ENCODE measurements around the gene TRAPPC5.

TRAPPC5 gene

DNA sequence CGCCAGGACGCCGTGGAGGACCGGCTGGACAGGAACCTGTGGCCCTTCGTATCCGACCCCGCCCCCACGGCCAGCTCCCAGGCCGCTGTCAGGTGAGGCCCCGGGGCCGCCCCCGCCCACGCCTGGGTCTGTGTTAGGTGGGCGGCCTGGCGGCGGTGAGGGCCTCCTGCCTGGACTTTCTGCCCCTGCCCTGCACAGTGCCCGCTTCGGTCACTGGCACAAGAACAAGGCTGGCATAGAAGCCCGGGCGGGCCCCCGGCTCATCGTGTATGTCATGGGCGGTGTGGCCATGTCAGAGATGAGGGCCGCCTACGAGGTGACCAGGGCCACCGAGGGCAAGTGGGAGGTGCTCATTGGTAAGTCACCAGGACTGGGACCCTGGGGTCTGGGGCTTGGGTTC, 33.5 kb upstream of the TRAPPC5 start:
- Histone ChIP-seq H3K9ac (ENCODE audit: low read length) (no peak overlapping the region), H3K36me3 (replicated peaks; ENCODE audit: low read depth, low read length) (peaks cover 19% of the 10 kb centered on the region), H2AFZ (ENCODE audit: low read depth, low read length) (no peak overlapping the region), H3K79me2 (ENCODE audit: low read length) (no peaks in the 10 kb centered on the region), H4K20me1 (ENCODE audit: insufficient read depth, low read length) (no peaks in the 10 kb centered on the region), H3K9me3 (ENCODE audit: insufficient read depth, low read length) (no peaks in the 10 kb centered on the region), H3K4me1 (ENCODE audit: low read length) (peaks cover 26% of the 10 kb centered on the region), H3K4me3 (ENCODE audit: low read length) (no peak overlapping the region), H3K4me2 (ENCODE audit: low read length) (no peak overlapping the region), H3K27ac (ENCODE audit: low read length) (no peak overlapping the region), H3K27me3 (ENCODE audit: low read depth, low read length) (0 out of 2 replicates have a peak, but pooled peaks cover 3% of the 10 kb centered on the region)
- no peak for TF ChIP-seq EZH2phosphoT487 (IDR thresholded peaks at IDR 0.05; ENCODE audit: low read depth)
- TF ChIP-seq, protein P1, sequence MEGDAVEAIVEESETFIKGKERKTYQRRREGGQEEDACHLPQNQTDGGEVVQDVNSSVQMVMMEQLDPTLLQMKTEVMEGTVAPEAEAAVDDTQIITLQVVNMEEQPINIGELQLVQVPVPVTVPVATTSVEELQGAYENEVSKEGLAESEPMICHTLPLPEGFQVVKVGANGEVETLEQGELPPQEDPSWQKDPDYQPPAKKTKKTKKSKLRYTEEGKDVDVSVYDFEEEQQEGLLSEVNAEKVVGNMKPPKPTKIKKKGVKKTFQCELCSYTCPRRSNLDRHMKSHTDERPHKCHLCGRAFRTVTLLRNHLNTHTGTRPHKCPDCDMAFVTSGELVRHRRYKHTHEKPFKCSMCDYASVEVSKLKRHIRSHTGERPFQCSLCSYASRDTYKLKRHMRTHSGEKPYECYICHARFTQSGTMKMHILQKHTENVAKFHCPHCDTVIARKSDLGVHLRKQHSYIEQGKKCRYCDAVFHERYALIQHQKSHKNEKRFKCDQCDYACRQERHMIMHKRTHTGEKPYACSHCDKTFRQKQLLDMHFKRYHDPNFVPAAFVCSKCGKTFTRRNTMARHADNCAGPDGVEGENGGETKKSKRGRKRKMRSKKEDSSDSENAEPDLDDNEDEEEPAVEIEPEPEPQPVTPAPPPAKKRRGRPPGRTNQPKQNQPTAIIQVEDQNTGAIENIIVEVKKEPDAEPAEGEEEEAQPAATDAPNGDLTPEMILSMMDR (IDR thresholded peaks at IDR 0.05; ENCODE audit: low read depth, low read length) = no peak

DNA sequence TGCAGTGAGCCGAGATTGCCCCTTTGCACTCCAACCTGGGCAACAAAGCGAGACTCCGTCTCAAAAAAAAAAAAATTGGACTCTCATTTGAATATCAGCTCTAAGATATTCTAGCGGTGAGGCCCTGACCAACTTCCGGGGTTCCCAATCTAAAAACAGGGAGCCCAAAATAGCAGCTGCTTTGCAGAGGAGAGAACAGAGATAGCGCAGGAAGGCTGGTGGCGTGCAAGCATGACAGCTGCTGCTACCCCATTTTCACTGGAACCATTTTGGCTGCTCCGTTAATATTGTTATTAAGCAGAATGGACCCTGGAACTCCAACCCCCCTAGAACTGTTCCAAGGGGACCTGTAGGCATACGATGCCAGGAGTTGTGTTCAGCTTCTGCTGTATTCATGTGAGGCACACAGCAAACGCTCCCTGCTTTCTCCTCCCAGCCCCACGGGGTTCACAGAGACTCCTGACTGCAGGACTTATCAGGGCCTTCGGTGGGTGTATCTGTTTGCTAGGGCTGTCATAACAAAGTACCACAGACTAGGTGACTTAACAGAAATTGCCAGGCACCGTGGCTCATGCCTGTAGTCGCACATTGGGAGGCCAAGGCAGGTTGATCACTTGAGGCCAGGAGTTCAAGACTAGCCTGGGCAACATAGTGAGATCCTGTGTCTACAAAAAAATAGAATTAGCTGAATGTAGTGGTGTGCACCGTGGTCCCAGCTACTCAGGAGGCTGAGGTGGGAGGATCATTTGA, 32.2 kb upstream of the TRAPPC5 start:
- TF ChIP-seq, protein P1 (IDR thresholded peaks at IDR 0.05; ENCODE audit: low read depth, low read length) = no peak
- TF ChIP-seq EZH2phosphoT487 (IDR thresholded peaks at IDR 0.05; ENCODE audit: low read depth) = no peak
- no peaks in the 10 kb centered on the region for H3K79me2 ChIP-seq (ENCODE audit: low read length)
- no peak overlapping the region for H3K4me2 ChIP-seq (ENCODE audit: low read length)

DNA sequence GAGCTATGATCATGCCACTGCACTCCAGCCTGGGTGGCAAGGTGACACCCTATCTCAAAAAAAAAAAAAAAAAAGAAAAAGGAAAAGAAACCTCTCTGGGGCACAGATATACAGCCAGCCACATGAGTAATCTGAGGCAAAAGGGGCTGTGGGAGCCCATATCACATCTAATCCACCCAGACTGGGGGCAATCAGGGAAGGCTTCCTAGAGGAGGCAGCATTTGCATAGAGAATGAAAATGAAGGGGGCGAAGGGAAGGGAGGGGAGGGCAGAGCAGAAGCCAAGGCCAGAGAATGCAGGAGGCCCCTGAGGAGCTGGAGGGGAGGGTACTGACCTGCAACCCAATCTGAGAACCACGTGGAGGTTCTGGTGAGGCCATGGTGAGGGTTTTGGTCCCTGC, 30.5 kb upstream of the TRAPPC5 start:
- TF ChIP-seq EZH2phosphoT487 (IDR thresholded peaks at IDR 0.05; ENCODE audit: low read depth) = no peak
- TF ChIP-seq, protein P1 (IDR thresholded peaks at IDR 0.05; ENCODE audit: low read depth, low read length) = no peak
- H3K4me1 ChIP-seq (ENCODE audit: low read length) = peaks cover 19% of the 10 kb centered on the region

More for the DNA sequence above, 32.2 kb upstream of the TRAPPC5 start:
- Histone ChIP-seq H3K4me1 (ENCODE audit: low read length) (peaks cover 28% of the 10 kb centered on the region), H3K9ac (ENCODE audit: low read length) (no peak overlapping the region), H3K4me3 (ENCODE audit: low read length) (no peak overlapping the region), H2AFZ (ENCODE audit: low read depth, low read length) (no peak overlapping the region), H3K27ac (ENCODE audit: low read length) (no peak overlapping the region), H3K9me3 (ENCODE audit: insufficient read depth, low read length) (no peaks in the 10 kb centered on the region), H4K20me1 (ENCODE audit: insufficient read depth, low read length) (no peaks in the 10 kb centered on the region), H3K36me3 (replicated peaks; ENCODE audit: low read depth, low read length) (peaks cover 19% of the 10 kb centered on the region), H3K27me3 (ENCODE audit: low read depth, low read length) (0 out of 2 replicates have a peak, but pooled peaks cover 3% of the 10 kb centered on the region)

DNA sequence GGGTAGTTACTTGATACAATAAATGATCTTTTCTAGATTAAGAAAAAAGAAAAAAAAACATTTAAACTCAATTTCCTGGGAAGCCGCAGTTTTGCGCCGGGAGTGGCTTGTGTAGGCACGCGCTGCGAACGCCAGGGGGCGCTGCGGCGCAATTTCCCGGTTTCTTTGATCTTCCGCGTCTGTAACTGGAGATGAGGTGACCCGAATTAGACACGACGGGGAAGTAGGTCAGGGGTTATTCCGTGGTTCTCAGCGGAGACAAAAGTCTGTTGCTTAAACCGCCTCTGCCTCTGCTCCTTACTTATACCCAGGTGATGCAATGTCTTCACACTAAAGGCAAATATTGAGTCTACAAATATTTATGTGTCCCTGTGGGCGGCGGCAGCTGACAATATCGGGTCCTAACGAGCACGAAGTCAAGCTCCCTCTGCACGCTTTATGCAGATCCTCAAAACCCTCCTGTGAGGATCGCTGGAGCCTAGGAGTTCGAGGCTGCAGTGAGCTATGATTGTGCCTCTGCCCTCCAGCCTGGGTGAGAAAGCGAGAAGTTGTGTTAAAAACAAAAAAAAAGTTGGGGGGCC, 28.5 kb upstream of the TRAPPC5 start:
- Histone ChIP-seq H3K27ac (ENCODE audit: low read length) (no peak overlapping the region), H4K20me1 (ENCODE audit: insufficient read depth, low read length) (no peaks in the 10 kb centered on the region), H3K79me2 (ENCODE audit: low read length) (no peaks in the 10 kb centered on the region), H3K9me3 (ENCODE audit: insufficient read depth, low read length) (no peaks in the 10 kb centered on the region), H3K27me3 (ENCODE audit: low read depth, low read length) (0 out of 2 replicates have a peak, but pooled peaks cover 3% of the 10 kb centered on the region), H2AFZ (ENCODE audit: low read depth, low read length) (peak overlapping the region; percentile 81), H3K9ac (ENCODE audit: low read length) (peak overlapping the region; percentile 33), H3K4me1 (ENCODE audit: low read length) (peaks cover 2% of the 10 kb centered on the region; the same call in 1 of the 2 replicates), H3K4me3 (ENCODE audit: low read length) (peak overlapping the region; percentile 70), H3K4me2 (ENCODE audit: low read length) (peak overlapping the region; percentile 71), H3K36me3 (replicated peaks; ENCODE audit: low read depth, low read length) (peaks cover 2% of the 10 kb centered on the region)
- TF ChIP-seq EZH2phosphoT487 (IDR thresholded peaks at IDR 0.05; ENCODE audit: low read depth) = no peak
- TF ChIP-seq, protein P1 (IDR thresholded peaks at IDR 0.05; ENCODE audit: low read depth, low read length) = peak; percentile 98

More for the DNA sequence above, 30.5 kb upstream of the TRAPPC5 start:
- no peak overlapping the region for H3K4me2 ChIP-seq (ENCODE audit: low read length)
- no peaks in the 10 kb centered on the region for H3K79me2 ChIP-seq (ENCODE audit: low read length)
- H3K9me3 ChIP-seq (ENCODE audit: insufficient read depth, low read length) = no peaks in the 10 kb centered on the region
- H4K20me1 ChIP-seq (ENCODE audit: insufficient read depth, low read length) = no peaks in the 10 kb centered on the region
- H3K9ac ChIP-seq (ENCODE audit: low read length) = no peak overlapping the region
- H3K36me3 ChIP-seq (replicated peaks; ENCODE audit: low read depth, low read length) = peaks cover 11% of the 10 kb centered on the region
- no peak overlapping the region for H3K27ac ChIP-seq (ENCODE audit: low read length)
- H2AFZ ChIP-seq (ENCODE audit: low read depth, low read length) = no peak overlapping the region
- H3K27me3 ChIP-seq (ENCODE audit: low read depth, low read length) = 0 out of 2 replicates have a peak, but pooled peaks cover 3% of the 10 kb centered on the region
- no peak overlapping the region for H3K4me3 ChIP-seq (ENCODE audit: low read length)

Data from OCI-LY3 (cell line).